Measurements from ENCODE around the gene RBM24.

DNA sequence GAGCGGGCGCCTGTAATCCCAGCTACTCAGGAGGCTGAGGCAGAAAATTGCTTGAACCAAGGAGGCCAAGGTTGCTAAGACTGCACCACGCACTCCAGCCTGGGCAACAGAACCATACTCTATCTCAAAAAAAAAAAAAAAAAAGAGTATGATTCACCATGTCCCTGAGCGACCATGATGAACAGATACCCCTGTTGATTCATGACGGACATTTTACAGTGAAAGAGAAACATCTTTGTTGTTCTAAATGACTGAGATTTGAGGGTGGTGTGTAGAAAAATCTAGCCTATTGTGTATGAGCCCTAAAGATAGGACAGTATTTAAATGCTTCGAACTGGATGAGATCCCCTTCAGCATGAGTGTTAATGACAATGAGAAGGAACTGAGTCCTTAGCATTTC lies 32.8 kb downstream of the RBM24 start:
- TF ChIP-seq, protein P1, sequence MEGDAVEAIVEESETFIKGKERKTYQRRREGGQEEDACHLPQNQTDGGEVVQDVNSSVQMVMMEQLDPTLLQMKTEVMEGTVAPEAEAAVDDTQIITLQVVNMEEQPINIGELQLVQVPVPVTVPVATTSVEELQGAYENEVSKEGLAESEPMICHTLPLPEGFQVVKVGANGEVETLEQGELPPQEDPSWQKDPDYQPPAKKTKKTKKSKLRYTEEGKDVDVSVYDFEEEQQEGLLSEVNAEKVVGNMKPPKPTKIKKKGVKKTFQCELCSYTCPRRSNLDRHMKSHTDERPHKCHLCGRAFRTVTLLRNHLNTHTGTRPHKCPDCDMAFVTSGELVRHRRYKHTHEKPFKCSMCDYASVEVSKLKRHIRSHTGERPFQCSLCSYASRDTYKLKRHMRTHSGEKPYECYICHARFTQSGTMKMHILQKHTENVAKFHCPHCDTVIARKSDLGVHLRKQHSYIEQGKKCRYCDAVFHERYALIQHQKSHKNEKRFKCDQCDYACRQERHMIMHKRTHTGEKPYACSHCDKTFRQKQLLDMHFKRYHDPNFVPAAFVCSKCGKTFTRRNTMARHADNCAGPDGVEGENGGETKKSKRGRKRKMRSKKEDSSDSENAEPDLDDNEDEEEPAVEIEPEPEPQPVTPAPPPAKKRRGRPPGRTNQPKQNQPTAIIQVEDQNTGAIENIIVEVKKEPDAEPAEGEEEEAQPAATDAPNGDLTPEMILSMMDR (IDR thresholded peaks at IDR 0.05 in 2 of 3, conservative IDR thresholded peaks at IDR 0.05 in 1 of 3; ENCODE audit: borderline replicate concordance in 1 of 3, insufficient read depth in 1 of 3, low read depth in 2 of 3, low read length in 2 of 3), result no peak
- TF ChIP-seq CEBPB (IDR thresholded peaks at IDR 0.05; ENCODE audit: low read depth) (no peak), POLR2A (IDR thresholded peaks at IDR 0.05; ENCODE audit: borderline replicate concordance, extremely low read depth, insufficient read depth, insufficient read length) (no peak), RAD21 (IDR thresholded peaks at IDR 0.05; ENCODE audit: low read depth) (no peak), SP1 (IDR thresholded peaks at IDR 0.05; ENCODE audit: low read depth) (no peak), YY1 (IDR thresholded peaks at IDR 0.05; ENCODE audit: extremely low read depth, insufficient replicate concordance, low read depth, low read length) (no peak), SIN3A (IDR thresholded peaks at IDR 0.05; ENCODE audit: low read depth) (no peak), CBX3 (IDR thresholded peaks at IDR 0.05; ENCODE audit: low read depth) (no peak), EZH2phosphoT487 (IDR thresholded peaks at IDR 0.05; ENCODE audit: borderline replicate concordance) (no peak)
- TF ChIP-seq, protein P2, sequence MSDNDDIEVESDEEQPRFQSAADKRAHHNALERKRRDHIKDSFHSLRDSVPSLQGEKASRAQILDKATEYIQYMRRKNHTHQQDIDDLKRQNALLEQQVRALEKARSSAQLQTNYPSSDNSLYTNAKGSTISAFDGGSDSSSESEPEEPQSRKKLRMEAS (IDR thresholded peaks at IDR 0.05), result no peak
- TF ChIP-seq, protein P3, sequence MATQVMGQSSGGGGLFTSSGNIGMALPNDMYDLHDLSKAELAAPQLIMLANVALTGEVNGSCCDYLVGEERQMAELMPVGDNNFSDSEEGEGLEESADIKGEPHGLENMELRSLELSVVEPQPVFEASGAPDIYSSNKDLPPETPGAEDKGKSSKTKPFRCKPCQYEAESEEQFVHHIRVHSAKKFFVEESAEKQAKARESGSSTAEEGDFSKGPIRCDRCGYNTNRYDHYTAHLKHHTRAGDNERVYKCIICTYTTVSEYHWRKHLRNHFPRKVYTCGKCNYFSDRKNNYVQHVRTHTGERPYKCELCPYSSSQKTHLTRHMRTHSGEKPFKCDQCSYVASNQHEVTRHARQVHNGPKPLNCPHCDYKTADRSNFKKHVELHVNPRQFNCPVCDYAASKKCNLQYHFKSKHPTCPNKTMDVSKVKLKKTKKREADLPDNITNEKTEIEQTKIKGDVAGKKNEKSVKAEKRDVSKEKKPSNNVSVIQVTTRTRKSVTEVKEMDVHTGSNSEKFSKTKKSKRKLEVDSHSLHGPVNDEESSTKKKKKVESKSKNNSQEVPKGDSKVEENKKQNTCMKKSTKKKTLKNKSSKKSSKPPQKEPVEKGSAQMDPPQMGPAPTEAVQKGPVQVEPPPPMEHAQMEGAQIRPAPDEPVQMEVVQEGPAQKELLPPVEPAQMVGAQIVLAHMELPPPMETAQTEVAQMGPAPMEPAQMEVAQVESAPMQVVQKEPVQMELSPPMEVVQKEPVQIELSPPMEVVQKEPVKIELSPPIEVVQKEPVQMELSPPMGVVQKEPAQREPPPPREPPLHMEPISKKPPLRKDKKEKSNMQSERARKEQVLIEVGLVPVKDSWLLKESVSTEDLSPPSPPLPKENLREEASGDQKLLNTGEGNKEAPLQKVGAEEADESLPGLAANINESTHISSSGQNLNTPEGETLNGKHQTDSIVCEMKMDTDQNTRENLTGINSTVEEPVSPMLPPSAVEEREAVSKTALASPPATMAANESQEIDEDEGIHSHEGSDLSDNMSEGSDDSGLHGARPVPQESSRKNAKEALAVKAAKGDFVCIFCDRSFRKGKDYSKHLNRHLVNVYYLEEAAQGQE (IDR thresholded peaks at IDR 0.05; ENCODE audit: low read depth), result no peak

Data from HCT116 (cell line).